ENCODE results near the gene MRE11. TPM values are rescaled to one million over a fixed set of nuclear protein-coding genes. Genes with fewer than 3 reads are reported as not detected.

Gene MRE11
- total RNA-seq, 1 experiment from 2014 or later: 40.7 TPM

DNA sequence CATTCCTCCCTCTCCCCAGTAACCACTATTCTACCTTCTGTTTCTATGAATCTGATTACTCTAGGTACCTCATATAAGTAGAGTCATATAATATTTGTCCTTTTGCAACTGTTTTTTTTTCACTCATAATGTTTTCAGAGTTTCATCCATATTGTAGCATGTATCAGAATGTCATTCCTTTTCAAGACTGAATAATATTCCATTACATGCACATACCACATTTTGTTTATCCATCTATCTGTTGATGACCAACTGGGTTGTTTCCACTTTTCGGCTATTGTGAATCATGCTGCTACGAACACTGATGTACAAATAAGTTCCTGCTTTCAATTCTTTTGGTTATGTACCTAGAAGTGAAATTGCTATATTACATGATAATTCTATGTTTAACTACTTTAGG lies 40.7 kb downstream of the MRE11 start:
- H3K23me2 ChIP-seq (ENCODE audit: insufficient read length, low read depth, low read length, poor library complexity, severe bottlenecking): no peaks in the 10 kb centered on the region
- no peak overlapping the region for H2BK20ac ChIP-seq (ENCODE audit: low read depth, low read length, poor library complexity, severe bottlenecking)
- Mint-ChIP-seq H3K27me3 (ENCODE audit: low read depth) (no peaks in the 10 kb centered on the region), H3K27ac (no peak overlapping the region), H3K36me3 (ENCODE audit: insufficient read depth in 1 of 3, low read depth in 3 of 3) (peaks cover 4 to 22% (median 20%) of the 10 kb centered on the region in 3 experiments; a peak in 6 of 7 replicates), H3K9me3 (no peaks in the 10 kb centered on the region), H3K4me3 (no peak overlapping the region), H3K4me1 (no peaks in the 10 kb centered on the region)
- H2BK120ac ChIP-seq (ENCODE audit: low read depth, low read length, poor library complexity, severe bottlenecking): no peak overlapping the region
- no peak overlapping the region for H3K23ac ChIP-seq (ENCODE audit: insufficient read length, low read depth, low read length)
- no peaks in the 10 kb centered on the region for H3K79me1 ChIP-seq (ENCODE audit: insufficient read depth, low read depth, low read length, poor library complexity, severe bottlenecking)
- H2BK15ac ChIP-seq (ENCODE audit: low read depth, low read length): no peak overlapping the region
- no peak overlapping the region for H2BK5ac ChIP-seq (ENCODE audit: insufficient read length, low read length)
- H3K9me3 ChIP-seq (ENCODE audit: control insufficient read depth, low read depth, low read length): no peaks in the 10 kb centered on the region
- H2AFZ ChIP-seq (ENCODE audit: low read length): no peak overlapping the region
- TF ChIP-seq, protein P1, sequence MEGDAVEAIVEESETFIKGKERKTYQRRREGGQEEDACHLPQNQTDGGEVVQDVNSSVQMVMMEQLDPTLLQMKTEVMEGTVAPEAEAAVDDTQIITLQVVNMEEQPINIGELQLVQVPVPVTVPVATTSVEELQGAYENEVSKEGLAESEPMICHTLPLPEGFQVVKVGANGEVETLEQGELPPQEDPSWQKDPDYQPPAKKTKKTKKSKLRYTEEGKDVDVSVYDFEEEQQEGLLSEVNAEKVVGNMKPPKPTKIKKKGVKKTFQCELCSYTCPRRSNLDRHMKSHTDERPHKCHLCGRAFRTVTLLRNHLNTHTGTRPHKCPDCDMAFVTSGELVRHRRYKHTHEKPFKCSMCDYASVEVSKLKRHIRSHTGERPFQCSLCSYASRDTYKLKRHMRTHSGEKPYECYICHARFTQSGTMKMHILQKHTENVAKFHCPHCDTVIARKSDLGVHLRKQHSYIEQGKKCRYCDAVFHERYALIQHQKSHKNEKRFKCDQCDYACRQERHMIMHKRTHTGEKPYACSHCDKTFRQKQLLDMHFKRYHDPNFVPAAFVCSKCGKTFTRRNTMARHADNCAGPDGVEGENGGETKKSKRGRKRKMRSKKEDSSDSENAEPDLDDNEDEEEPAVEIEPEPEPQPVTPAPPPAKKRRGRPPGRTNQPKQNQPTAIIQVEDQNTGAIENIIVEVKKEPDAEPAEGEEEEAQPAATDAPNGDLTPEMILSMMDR (conservative IDR thresholded peaks at IDR 0.05): no peak
- H3K18ac ChIP-seq (ENCODE audit: insufficient read length, low read depth, low read length): no peak overlapping the region
- no peak for DNase-seq
- H3K4ac ChIP-seq (ENCODE audit: low read depth, low read length): no peak overlapping the region
- no peaks in the 10 kb centered on the region for H4K20me1 ChIP-seq (ENCODE audit: control insufficient read depth, insufficient read depth, insufficient read length)
- no peak overlapping the region for H2AK5ac ChIP-seq (ENCODE audit: insufficient read length, low read length)
- H3T11ph ChIP-seq (ENCODE audit: low read length): no peak overlapping the region
- no peaks in the 10 kb centered on the region for H3K27me3 ChIP-seq (ENCODE audit: insufficient read depth, low read length)
- H4K5ac ChIP-seq (ENCODE audit: insufficient read length, low read depth, low read length): no peak overlapping the region
- H3K9ac ChIP-seq (ENCODE audit: extremely low read depth, insufficient read length, low read length): no peak overlapping the region
- H3K79me2 ChIP-seq (ENCODE audit: insufficient read depth, low read length): no peaks in the 10 kb centered on the region
- no peak overlapping the region for H4K91ac ChIP-seq (ENCODE audit: insufficient read length, low read depth, low read length)
- WGBS (ENCODE audit: extremely low coverage, insufficient read length, low lambda C conversion rate): no CpG with 5 or more reads among the region's 2 CpGs
- H3K4me1 ChIP-seq (ENCODE audit: insufficient read depth, low read length): no peaks in the 10 kb centered on the region
- H3K56ac ChIP-seq (ENCODE audit: insufficient read length, low read depth, low read length): no peak overlapping the region
- no peak overlapping the region for H3K4me2 ChIP-seq (ENCODE audit: insufficient read depth, insufficient read length, low read length)
- H4K8ac ChIP-seq (replicated peaks; ENCODE audit: insufficient read length, low read depth, low read length): no peak overlapping the region
- no peak overlapping the region for H3K27ac ChIP-seq (ENCODE audit: insufficient read length, low read depth, low read length)
- H2BK12ac ChIP-seq (ENCODE audit: insufficient read length, low read depth, low read length): no peak overlapping the region
- no peak overlapping the region for H3K14ac ChIP-seq (ENCODE audit: insufficient read depth, low read length)

Data from H9 (cell line).